Calu3 (cell line): ENCODE results near the gene ZC3H12C. TPM values are rescaled to one million over a fixed set of nuclear protein-coding genes. Genes with fewer than 3 reads are reported as not detected.

ENCODE experiments used
- Bru-seq: library from RNA; stranded (reverse); fragments of 400-500 nt; gene quantifications from one replicate; lab custom pipeline; 2021; lab: Mats Ljungman, UMichigan
- BruChase-seq, 2 experiments: library from RNA; stranded (reverse); fragments of 400-500 nt; gene quantifications; one replicate each; lab custom pipeline; 2021; lab: Mats Ljungman, UMichigan
- BruUV-seq: library from RNA; stranded (reverse); fragments of 400-500 nt; replicated peaks from 2 replicates; lab custom pipeline; 2021; lab: Mats Ljungman, UMichigan
- CTCF ChIA-PET: fragments of 300-600 bp; sonication (Branson Sonifier 250); formaldehyde crosslinking; loops from one replicate; lab custom pipeline; 2022; ENCODE audit warnings: antibody characterized with exemption; lab: Charles Lee
- DNase-seq: peaks from one replicate; pipeline ENCODE4 v3.0.0; 2022
- H3K27ac Mint-ChIP-seq: one replicate; pipeline ENCODE4 v1.8.0; 2022; ENCODE audit warnings: mixed read lengths; ENCODE audit not compliant: unreplicated experiment
- H3K27me3 Mint-ChIP-seq: one replicate; pipeline ENCODE4 v1.8.0; 2022; ENCODE audit warnings: mixed read lengths; ENCODE audit not compliant: unreplicated experiment
- H3K36me3 Mint-ChIP-seq: one replicate; pipeline ENCODE4 v1.8.0; 2022; ENCODE audit warnings: mild to moderate bottlenecking, moderate library complexity, mixed read lengths; ENCODE audit not compliant: insufficient read depth, unreplicated experiment
- H3K4me1 Mint-ChIP-seq: one replicate; pipeline ENCODE4 v1.8.0; 2022; ENCODE audit warnings: mild to moderate bottlenecking, low read depth, mixed read lengths; ENCODE audit not compliant: unreplicated experiment
- H3K4me3 Mint-ChIP-seq: one replicate; pipeline ENCODE4 v1.8.0; 2022; ENCODE audit warnings: mild to moderate bottlenecking, low read depth, moderate library complexity, mixed read lengths; ENCODE audit not compliant: unreplicated experiment
- H3K9me3 Mint-ChIP-seq: one replicate; pipeline ENCODE4 v1.8.0; 2022; ENCODE audit warnings: low read depth, mixed read lengths; ENCODE audit not compliant: unreplicated experiment
- CTCF ChIP-seq: fragments of 200-600 bp; IDR thresholded peaks from one replicate; pipeline ENCODE4 v1.8.0; 2022; ENCODE audit warnings: antibody characterized with exemption; ENCODE audit not compliant: unreplicated experiment
- intact Hi-C: fragments of 100-400 bp; cut with micrococcal nuclease; formaldehyde crosslinking; loops from one replicate; pipeline ENCODE4 v1.10.0; 2022; ENCODE audit not compliant: unreplicated experiment
- long read RNA-seq: library from polyadenylated mRNA; stranded (forward); transcript quantifications from one replicate; pipeline ENCODE4 v2.0.0, GENCODE V29; 2022
- total RNA-seq: library from RNA; stranded (reverse); gene quantifications from 2 replicates; pipeline ENCODE4 v1.2.3, GENCODE V29; 2022

Gene ZC3H12C
- total RNA-seq = 11.1 and 14.1 TPM in 2 replicates
- percentile 85 among the genes with signal in this experiment for Bru-seq, nascent RNA
- percentile 77 among the genes with signal in this experiment for BruChase-seq, experiment 1, labeled RNA remaining after a 6-hour chase
- BruChase-seq, experiment 2, labeled RNA remaining after a 2-hour chase = percentile 86 among the genes with signal in this experiment
- long read RNA-seq, partial matches to known transcripts = 0 of 1 reads
- long read RNA-seq, other reads (novel, unspliced or antisense) = 1 of 1 reads

GRCh38 chr11:110092515-110093406 is at the start of gene ZC3H12C:
Gene ZC3H12C, plus strand, starts transcription at chr11:110093392. Its CDS starts 20 bp downstream, at chr11:110093412.
- Mint-ChIP-seq H3K9me3 (no peaks in the 10 kb centered on the region), H3K36me3 (peaks cover 17% of the 10 kb centered on the region), H3K27me3 (no peaks in the 10 kb centered on the region), H3K27ac (peak within 1 kb of the TSS; percentile 95), H3K4me3 (peak within 1 kb of the TSS; percentile 87), H3K4me1 (peaks cover 11% of the 10 kb centered on the region)
- no TSS peak for BruUV-seq
- peak; percentile 88 for DNase-seq
- intact Hi-C loops = loop anchor here (5.0 to 10.0 kb wide), 2 partner anchors 100 to 272 kb away; no protein-coding TSS in a partner anchor
- peak; percentile 19 for TF ChIP-seq CTCF
- CTCF ChIA-PET = interaction anchor here (0.9 kb wide), 1 partner anchor 109 kb away, joined by 3 read pairs; no protein-coding TSS in a partner anchor

- CTCF ChIA-PET = no interaction called here
- Mint-ChIP-seq H3K27me3 (no peaks in the 10 kb centered on the region), H3K36me3 (no peaks in the 10 kb centered on the region), H3K27ac (no peak overlapping the region), H3K9me3 (peaks cover 6% of the 10 kb centered on the region), H3K4me1 (no peaks in the 10 kb centered on the region), H3K4me3 (no peak overlapping the region)
- no TSS peak for BruUV-seq
- no peak for DNase-seq
- TF ChIP-seq CTCF = no peak
- intact Hi-C loops = no loop called here
Observed at GRCh38 chr11:110044226-110044968, 48.8 kb upstream of the ZC3H12C start.

- H3K9me3 Mint-ChIP-seq = peaks cover 3% of the 10 kb centered on the region
- TF ChIP-seq CTCF = no peak
- H3K4me3 Mint-ChIP-seq = no peak overlapping the region
- no peaks in the 10 kb centered on the region for H3K4me1 Mint-ChIP-seq
- H3K27me3 Mint-ChIP-seq = no peaks in the 10 kb centered on the region
- CTCF ChIA-PET = no interaction called here
- peaks cover 4% of the 10 kb centered on the region for H3K36me3 Mint-ChIP-seq
- no TSS peak for BruUV-seq
- no peak for DNase-seq
- no peak overlapping the region for H3K27ac Mint-ChIP-seq
- intact Hi-C loops = no loop called here
Observed at GRCh38 chr11:110046775-110047380, 46.3 kb upstream of the ZC3H12C start.
